Effector CD8-positive, alpha-beta T cell (primary cell): Measurements from ENCODE around the gene ZNF679.
"Not testable (repeated sequence)": the region's sequence is repeated elsewhere in the genome, so short reads cannot be mapped to it uniquely, and the experiment has no call there.

ENCODE experiments used
- DNase-seq: peaks from one replicate; lab custom pipeline; 2025; lab: John Stamatoyannopoulos, UW
- total RNA-seq, 4 experiments: gene quantifications; one replicate each; lab custom pipeline; 2026; lab: John Stamatoyannopoulos, UW

The ZNF679 gene
- total RNA-seq = 0 reads per million in 4 experiments

DNA sequence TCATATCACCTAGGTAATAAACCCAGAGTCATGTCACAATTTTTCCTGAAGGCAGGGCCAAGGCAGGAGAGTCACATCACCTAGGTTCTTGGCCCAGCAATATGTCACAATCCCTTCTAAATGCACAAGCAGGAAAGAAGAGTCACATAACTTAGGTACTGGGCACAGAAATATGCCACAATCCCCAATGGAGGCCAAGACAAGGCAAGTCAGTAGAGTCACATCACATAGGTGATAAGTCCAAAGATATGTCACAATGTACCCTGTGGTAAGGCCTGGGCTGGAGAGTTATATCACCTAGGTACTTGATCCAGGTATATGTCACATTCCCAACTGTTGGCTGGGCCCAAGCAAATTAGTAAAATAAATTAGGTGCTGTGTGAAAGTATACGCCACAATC lies at the start of gene ZNF679:
Gene ZNF679 (plus strand): TSS at position 301 of the 400 bp plus-strand sequence. CDS start 20,644 bp downstream, outside the sequence.
- DNase-seq = not testable (repeated sequence)

DNA sequence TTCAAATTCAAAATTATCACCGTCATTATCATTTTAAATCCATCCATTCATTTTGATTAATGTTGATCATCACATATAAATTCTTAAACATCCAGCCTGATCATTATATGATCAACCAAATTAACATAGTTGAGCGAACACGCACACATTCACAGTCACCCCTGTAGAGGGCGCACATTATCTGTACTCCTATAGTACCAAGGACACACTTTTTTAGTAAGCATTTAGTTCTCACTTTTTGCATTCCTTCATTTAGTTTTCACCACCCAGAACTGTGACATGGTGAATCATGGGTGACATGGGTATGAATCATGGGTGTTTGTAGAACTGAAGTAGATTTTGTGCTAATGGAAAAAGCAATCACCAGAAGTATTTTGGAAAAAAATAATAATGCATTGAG lies 47.3 kb upstream of the ZNF679 start:
- no peak for DNase-seq

DNA sequence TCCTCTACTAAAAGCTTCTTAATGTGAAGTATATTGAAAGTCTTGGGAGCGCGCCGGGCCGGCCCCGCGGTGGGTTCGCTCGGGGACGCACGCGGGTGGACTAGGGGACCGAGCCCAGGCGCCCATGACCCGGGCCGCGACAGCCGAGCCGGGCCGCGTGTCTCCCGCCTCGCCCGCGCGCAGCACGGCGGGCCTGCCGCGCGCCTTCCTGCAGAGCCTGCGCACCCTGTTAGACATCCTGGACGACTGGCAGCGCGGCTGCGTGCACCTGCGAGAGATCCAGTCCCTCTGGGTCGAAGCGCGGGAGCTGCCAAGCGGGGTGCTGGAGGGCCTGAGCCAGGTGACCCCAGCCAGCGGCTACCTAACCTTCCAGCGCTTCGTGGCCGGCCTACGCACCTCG lies 46.7 kb upstream of the ZNF679 start:
- no peak for DNase-seq

DNA sequence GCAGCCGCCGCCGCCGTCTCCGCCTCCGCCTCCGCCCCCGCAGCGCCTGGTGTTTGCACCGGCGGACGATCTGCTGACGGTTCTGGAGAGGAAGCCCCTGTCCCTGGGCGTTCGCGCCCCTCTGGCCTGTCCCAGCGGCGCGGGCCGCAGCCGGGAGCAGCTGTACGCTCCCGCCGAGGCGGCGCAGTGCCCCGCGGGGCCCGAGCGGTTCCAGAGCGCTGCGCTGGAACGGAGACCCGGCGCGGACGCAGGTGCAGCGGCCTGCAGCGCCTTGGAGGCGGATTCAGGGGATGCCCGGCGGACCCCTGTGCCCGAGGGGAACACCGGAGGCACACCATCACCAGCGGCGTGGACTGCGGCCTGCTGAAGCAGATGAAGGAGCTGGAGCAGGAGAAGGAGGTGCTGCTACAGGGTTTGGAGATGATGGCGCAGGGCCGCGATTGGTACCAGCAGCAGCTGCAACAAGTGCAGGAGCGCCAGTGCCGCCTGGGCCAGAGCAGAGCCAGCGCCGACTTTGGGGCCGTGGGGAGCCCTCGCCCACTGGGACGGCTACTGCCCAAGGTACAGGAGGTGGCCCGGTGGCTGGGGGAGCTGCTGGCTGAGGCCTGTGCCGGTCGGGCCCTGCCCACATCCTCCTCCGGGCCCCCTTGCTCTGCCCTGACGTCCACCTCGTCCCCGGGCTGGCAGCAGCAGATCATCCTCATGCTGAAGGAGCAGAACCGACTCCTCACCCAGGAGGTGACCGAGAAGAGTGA lies 46.1 kb upstream of the ZNF679 start:
- no peak for DNase-seq

DNA sequence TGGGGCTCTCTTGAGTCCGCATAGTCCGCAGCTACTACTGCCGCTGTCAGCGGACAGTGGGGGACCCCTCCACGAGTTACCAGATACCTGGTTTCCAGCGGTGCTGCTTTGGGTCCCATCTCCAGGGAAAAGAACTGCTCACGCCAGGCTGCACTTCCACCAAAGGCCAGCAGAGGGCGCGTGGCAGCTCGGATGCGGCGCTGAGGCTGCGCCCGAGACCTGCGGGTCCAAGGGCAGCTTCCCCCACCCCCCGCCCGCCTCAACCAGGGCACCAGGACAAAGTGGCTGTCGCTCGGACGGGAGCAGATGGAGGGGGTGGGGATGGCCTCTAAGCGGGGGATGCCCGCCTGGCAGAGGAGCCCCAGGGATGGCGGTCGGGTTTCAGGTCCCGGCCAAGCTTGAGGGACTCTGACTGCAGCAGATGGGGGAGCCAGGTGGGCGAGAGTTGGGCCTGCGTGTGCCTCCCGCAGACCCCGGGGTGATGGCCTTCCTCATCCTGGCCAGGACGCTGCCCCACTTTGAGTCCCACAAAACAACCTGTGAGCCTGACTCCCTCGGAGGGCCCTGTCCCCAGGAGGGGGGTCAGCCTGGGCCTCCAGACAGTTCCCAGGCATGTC lies 45.0 kb upstream of the ZNF679 start:
- peak; percentile 9 for DNase-seq

DNA sequence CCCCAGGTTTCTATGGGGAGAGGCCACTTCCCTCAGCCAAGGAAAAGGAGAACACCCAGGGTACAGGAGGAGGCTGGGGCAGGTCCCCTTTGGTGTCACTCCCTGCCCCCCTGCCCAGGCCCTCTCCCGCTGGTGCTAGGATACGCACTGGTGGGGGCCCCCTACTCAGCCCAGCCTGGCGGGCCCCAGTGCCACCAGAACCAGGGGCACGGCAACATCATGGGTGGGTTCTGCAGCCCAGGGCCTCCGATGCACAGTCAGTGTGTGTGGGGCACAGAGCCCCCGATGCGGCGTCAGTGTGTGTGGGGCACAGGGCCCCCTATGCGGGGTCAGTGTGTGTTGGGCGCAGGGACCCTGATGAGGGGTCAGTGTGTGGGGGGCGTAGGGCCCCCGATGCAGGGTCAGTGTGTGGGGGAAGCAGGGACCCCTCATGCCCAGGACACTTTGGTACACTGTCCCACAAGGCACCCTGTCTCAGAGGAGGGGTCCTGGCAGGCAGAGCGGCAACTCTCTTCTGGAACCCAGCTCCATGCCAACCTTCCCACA lies 44.4 kb upstream of the ZNF679 start:
- DNase-seq = no peak

DNA sequence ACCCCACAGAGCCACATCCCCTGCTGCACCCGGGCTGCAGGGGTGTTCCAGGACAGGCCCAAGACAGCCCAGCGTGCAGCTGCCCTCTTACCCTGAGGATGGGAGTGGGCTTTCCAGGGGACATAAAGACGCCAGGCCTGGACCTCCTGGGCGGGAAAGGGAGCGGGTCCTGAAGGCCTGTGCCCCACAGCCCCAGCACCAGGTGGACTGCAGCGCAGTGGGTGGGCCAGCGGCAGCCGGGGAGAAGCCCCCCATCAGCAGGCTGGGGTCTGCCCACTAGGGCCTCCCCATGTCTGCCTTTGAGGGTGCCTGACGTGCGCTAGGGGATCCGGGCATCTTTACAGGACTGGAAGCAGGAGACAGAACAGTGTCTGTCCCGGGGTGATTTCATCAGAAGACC lies 43.9 kb upstream of the ZNF679 start:
- DNase-seq = no peak

DNA sequence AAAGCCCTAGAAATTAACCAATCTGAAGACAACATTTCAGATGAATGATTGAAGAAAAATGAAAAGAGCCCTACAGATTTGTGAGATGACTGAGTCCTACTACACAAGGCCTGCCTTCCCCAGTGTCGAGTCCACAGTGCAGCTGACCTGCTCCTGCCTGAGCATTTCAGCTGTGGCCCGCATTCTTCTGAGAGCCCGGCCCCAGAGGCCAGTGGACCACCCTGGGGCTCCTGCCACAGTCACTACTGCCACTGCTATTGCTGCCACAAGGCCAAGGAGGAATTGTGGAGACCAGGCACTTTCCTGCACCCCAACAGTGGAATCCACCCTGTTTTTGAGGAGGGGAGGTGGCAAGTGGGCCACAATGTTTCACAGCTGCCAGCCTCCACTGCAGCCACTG lies 40.9 kb upstream of the ZNF679 start:
- DNase-seq = no peak

DNA sequence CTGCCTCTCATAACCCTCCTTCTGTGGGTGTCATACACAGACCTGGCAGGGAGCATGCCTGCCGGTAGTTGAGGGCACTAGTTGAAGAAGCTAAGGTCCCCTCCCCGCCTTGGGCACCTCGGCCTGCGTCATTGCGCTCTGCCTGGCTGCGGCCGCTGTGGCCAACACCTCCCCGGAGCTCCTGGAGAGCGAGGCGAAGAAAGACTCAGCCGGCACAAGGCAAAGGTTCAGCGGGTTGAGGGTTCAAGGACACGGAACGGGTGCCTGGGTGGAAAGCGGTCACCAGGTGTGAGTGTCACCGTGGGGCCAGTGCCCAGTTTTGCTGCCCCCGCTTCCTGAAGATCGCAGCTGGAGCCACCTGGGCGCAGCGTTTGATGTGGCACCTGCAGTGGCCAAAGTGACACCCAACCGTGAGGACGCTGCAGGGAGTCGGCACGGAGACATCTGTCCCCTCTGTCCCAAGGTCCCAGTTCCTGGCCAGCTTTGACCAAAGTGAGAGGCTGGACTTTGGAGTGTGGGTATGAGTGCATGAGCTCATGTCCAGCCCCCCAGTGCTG lies 36.0 kb upstream of the ZNF679 start:
- DNase-seq = no peak

DNA sequence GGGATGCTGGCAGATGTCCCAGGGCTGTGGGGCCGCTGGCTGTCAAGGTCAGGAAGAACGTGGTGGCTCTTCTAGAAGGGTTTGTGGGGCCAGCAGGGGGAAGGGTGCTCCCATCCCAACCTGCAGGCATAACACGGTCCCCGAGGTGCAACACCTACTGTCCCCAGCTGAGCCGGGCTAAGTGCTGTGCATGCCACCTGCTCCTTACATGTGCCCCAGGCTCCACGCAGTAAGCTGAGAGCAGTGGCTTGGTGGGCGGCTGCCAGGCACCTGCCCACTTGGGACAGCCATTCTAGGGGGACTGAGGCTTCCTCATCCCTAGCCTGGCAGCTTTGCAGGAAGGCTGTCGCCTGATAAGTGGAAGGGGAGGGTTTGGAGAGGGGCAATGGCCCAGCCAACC lies 35.5 kb upstream of the ZNF679 start:
- no peak for DNase-seq

DNA sequence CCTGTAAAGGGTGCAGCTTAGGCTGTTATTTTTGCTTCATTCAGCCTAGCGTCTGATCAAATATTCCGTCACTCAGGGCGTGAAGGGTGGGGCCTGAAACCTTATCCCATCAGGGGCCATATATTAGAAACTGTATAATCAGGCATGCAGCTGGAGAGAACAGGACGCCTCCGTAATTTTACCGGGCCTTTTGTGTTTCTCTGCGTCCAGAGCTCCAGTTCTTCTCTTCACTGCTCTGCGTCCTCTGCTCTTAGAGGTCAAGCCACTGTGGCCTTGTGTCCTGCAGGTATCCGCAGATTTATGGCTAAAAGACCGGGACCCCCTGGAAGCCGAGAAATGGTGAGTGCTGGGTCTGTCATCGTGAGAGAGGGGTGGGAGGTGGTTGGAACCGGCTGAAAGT lies 21.4 kb upstream of the ZNF679 start, which contains the start of gene ZNF735:
Gene ZNF735 (plus strand): TSS at position 301 of the 400 bp plus-strand sequence. CDS start 0 bp downstream, at position 301.
- no peak for DNase-seq

DNA sequence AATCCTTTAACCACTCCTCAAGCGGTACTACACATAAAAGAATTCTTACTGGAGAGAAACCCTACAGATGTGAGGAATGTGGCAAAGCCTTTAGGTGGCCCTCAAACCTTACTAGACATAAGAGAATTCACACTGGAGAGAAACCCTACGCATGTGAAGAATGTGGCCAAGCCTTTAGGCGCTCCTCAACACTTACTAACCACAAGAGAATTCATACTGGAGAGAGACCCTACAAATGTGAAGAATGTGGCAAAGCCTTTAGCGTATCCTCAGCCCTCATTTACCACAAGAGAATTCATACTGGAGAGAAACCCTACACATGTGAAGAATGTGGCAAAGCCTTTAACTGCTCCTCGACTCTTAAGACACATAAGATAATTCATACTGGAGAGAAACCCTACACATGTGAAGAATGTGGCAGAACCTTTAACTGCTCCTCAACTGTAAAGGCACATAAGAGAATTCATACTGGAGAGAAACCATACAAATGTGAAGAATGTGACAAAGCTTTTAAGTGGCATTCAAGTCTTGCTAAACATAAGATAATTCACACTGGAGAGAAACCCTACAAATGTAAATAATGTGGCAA lies 8.5 kb upstream of the ZNF679 start:
- not testable (repeated sequence) for DNase-seq

DNA sequence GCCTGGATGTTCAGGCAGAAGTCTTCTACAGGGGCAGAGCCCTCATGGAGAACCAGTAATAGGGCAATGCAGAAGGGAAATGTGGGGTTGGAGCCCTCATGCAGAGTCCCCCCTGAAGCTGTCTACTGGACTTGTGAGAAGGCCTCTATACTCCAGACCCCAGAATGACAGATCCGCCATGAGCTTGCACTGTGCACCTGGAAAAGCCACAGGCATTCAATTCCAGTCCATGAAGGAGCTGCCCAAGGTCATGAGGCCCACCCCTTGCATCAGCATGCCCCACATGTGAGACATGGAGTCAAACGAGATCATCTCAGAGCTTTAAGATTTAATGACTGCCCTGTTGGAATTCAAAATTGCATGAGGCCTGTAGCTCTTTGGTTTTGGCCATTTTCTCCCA lies 4.9 kb upstream of the ZNF679 start:
- DNase-seq = no peak

DNA sequence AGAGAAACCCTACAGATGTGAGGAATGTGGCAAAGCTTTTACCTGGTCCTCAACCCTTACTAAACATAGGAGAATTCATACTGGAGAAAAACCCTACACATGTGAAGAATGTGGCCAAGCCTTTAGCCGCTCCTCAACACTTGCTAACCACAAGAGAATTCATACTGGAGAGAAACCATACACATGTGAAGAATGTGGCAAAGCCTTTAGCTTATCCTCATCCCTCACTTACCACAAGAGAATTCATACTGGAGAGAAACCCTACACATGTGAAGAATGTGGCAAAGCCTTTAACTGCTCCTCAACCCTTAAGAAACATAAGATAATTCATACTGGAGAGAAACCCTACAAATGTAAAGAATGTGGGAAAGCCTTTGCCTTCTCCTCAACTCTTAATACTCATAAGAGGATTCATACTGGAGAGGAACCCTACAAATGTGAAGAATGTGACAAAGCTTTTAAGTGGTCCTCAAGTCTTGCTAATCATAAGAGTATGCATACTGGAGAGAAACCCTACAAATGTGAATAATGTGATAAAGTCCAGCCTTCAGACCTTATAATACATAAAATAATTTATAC lies 38.2 kb downstream of the ZNF679 start:
- DNase-seq = no peak

DNA sequence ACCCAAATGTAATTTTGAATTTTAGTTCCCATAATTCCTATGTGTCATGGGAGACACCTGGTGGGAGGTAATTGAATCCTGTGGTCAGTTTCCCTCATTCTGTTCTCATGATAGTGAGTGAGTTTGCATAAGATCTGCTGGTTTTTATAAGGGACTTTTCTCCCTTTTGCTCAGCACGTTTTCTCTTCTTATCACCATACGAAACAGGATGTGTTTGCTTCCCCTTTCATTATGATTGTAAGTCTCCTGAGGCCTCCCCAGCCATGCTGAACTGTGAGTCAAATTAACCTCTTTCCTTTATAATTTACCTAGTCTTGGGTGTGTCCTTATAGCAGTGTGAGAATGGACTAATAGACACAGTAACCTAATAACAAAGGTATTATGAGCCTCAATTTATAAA lies 49.4 kb downstream of the ZNF679 start:
- no peak for DNase-seq

DNA sequence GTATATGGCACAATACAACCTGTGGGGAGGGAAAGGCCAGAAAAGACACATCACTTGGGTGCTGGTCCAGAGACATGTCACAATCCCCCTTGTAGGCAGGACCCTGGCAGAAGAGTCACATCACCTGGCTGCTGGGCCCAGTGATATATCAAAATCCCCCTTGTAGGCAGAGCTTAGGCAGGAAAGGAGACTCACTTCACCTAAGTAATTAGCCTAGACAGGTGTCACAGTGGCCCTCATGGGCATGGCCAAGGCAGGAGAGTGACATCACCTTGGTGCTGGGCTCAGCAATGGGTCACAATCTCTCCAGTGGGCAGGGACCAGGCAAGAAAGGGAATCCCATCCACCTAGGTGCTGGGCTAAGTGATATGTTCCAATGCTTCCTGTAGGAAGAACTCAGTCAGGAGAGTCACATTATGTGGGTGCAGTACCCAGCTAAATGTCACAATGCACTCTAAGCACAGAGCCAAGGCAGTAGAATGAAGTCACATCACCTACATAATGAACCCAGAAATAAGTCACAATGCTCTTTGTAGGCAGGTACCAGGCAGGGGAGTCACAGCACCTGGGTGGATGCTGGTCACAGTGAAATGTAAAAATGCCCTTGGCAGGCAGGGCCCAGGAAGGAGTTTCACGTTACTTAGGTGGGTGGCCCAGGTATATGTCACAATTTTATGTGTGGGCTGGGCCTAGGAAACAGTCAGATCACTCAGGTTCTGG lies 66.6 kb downstream of the ZNF679 start:
- no peak for DNase-seq

DNA sequence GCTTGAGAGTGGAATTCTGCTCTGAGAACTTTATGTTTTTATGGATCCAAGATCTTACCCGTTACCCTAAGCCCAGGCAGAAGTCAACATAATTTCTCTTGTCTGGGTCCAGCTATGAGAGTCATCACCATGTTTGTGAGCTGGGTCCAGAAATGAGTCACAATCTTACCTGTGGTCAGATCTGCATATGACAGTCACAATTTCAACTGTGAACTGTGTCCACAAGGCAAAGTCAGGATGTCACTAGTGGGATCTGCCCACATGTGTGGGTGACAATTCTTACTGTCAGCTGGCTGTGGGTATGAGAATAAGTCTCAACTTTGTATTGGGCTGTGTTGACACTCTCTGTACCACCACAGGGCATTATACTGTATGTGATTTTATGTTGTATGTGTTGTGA lies 69.1 kb downstream of the ZNF679 start:
- not testable (repeated sequence) for DNase-seq

DNA sequence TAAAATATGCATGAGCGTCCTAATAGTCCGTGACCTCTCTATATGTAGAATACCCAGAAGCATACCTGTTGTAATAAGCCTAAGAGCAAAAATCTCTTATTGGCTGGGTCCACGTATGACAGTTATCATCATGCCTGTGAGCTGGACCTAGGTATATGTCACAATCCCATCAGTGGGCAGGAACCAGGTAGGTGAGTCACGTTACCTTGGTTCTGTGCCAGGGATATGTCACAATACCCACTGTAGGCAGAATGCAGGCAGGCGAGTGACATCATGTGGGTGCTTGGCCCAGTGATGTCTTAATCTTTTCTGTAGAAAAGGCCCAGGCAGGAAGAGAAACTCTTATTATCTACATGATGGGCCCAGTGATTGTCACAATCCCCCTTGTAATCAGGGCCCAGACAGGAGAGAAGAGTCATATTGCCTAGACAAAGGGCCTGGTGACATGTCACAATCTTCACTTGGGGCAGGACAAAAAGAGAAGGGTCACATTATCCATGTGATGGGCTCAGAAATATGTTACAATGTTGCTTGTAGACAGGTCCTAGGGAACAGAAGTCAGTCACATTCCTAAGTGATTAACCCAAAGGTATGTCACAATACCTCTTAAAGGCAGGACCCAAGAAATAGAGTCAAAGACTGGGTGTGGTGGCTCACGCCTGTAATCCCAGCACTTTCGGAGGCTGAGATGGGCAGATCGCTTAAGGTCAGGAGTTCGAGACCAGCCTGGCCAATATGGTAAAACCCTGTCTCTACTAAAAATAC lies 72.5 kb downstream of the ZNF679 start:
- DNase-seq = no peak

DNA sequence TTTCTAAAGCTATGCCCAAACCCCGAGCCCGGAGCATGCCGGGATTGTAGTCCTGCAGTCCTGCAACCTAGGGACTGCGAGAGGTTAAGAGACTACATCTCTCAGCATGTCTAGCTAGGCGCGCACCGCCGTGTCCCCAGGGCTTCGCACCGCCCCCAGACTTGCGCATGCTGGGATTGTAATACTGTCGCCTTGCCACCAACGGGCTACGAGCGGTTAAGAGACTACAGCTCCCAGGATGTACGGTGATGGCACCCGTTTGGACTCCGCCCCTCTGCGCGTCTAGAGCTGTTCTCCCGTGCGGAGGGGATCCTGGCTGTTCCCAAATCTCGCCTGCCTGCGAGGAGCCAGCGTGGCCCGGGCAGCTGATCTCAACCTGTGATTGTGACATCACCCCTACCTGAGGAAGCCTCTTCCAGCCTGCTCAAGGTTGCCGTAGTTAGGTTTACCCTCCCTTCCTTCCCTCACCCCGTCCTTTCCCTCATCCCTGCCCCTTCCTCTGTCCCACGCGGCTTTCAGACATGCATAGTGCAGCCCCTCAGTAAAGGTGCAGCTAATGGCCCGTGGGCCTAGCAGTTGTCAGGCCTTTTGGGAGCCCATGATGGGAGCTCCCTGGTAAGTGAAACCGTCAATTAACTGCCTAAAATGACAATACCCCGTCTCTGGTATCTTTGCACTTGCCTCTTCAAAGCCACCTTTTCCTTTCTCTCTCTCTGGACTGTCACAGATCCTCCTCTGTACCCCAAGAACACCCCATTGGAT lies 79.2 kb downstream of the ZNF679 start:
- peak; percentile 87 for DNase-seq

DNA sequence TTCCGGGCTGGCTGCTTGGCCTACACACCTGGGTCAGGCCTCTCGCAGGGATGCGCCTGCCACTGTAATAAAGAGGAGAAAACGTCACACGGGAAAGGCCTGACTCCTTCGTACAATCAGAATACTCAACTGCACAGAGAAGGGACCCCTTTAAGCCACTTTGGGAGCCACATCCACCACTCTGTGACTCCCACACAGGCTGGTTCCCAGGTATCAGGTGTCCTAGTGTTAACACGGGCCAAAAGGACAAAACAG lies 79.7 kb downstream of the ZNF679 start:
- no peak for DNase-seq
